SK-N-SH (cell line): ENCODE data around the gene TCEA2. TPM values are rescaled to one million over a fixed set of nuclear protein-coding genes. Genes with fewer than 3 reads are reported as not detected.

ENCODE experiments used
- CTCF ChIA-PET: fragments of 300-600, 350-600 bp; formaldehyde crosslinking; extraction: SDS; loops from one replicate; lab custom pipeline; 2021; lab: Yijun Ruan, JAX
- POLR2A ChIA-PET: fragments of 350-600 bp; sonication (Branson Sonifier 250); formaldehyde crosslinking; extraction: SDS; loops from one replicate; lab custom pipeline; 2020; ENCODE audit warnings: antibody characterized with exemption, inconsistent platforms; lab: Yijun Ruan, JAX
- DNase-seq: peaks from one replicate; pipeline ENCODE4 v3.0.0; 2012
- H2AFZ ChIP-seq: fragments of 200-600 bp; sonication (generic); 2 replicates; pipeline ENCODE4 v1.8.1; 2016; ENCODE audit warnings: antibody characterized with exemption, mild to moderate bottlenecking, low read depth
- H3F3A ChIP-seq: fragments of 200-600 bp; sonication (generic); replicated peaks from 2 replicates; pipeline ENCODE3; 2016; ENCODE audit warnings: antibody characterized with exemption, mild to moderate bottlenecking; ENCODE audit not compliant: insufficient read depth
- H3K27ac ChIP-seq, 2 experiments: fragments of 200-500 bp in 1 of 2; fragments of 200-600 bp in 1 of 2; sonication (Bioruptor generic) in 1 of 2; sonication (generic), shearing (Covaris generic) in 1 of 2; 2 replicates each; pipeline versions ENCODE4 v1.5.1 to v1.6.1; 2014 to 2016; ENCODE audit warnings: low read depth in 2 of 2, inconsistent platforms in 1 of 2, low read length in 1 of 2, mild to moderate bottlenecking in 1 of 2, mixed read lengths in 1 of 2
- H3K27me3 ChIP-seq: fragments of 200-600 bp; sonication (generic), shearing (Covaris generic); 2 replicates; pipeline ENCODE4 v1.6.1; 2016; ENCODE audit warnings: mixed run types; ENCODE audit not compliant: insufficient read depth
- H3K36me3 ChIP-seq, 2 experiments: fragments of 200-500 bp in 1 of 2; fragments of 200-600 bp in 1 of 2; sonication (Bioruptor generic) in 1 of 2; sonication (generic) in 1 of 2; replicated peaks in 1 of 2; 2 replicates each; pipeline versions ENCODE3 to v1.5.1; 2014 to 2016; ENCODE audit warnings: low read length in 1 of 2, mild to moderate bottlenecking in 1 of 2; ENCODE audit not compliant: insufficient read depth in 2 of 2, control insufficient read depth in 1 of 2
- H3K4me1 ChIP-seq, 2 experiments: fragments of 200-500 bp in 1 of 2; fragments of 200-600 bp in 1 of 2; sonication (Bioruptor generic) in 1 of 2; sonication (generic), shearing (Covaris generic) in 1 of 2; 2 replicates each; pipeline versions ENCODE4 v1.5.1 to v1.6.1; 2014 to 2016; ENCODE audit warnings: low read depth in 1 of 2, low read length in 1 of 2, mixed run types in 1 of 2; ENCODE audit not compliant: insufficient read depth in 2 of 2, control insufficient read depth in 1 of 2
- H3K4me2 ChIP-seq: fragments of 200-600 bp; sonication (generic), shearing (Covaris generic); 2 replicates; pipeline ENCODE4 v1.6.1; 2017; ENCODE audit warnings: mixed run types
- H3K4me3 ChIP-seq, 2 experiments: fragments of 200-500 bp in 1 of 2; fragments of 200-600 bp in 1 of 2; sonication (Bioruptor generic) in 1 of 2; sonication (generic), shearing (Covaris generic) in 1 of 2; 2 replicates each; pipeline versions ENCODE4 v1.5.1 to v1.8.1; 2014 to 2016; ENCODE audit warnings: low read depth in 2 of 2, inconsistent platforms in 1 of 2, low read length in 1 of 2, mild to moderate bottlenecking in 1 of 2, mixed read lengths in 1 of 2, moderate library complexity in 1 of 2
- H3K79me2 ChIP-seq: fragments of 200-600 bp; sonication (generic); 2 replicates; pipeline ENCODE4 v1.8.1; 2017; ENCODE audit warnings: mild to moderate bottlenecking; ENCODE audit not compliant: insufficient read depth
- H3K9ac ChIP-seq: fragments of 200-600 bp; sonication (generic); 2 replicates; pipeline ENCODE4 v1.6.1; 2017; ENCODE audit warnings: mixed run types
- H3K9me2 ChIP-seq: fragments of 200-600 bp; sonication (generic); 2 replicates; pipeline ENCODE4 v1.6.1; 2017; ENCODE audit warnings: mixed run types
- H3K9me3 ChIP-seq: fragments of 200-600 bp; sonication (generic); 2 replicates; pipeline ENCODE4 v1.6.1; 2017; ENCODE audit warnings: mixed run types, mild to moderate bottlenecking, moderate library complexity
- H4K20me1 ChIP-seq: fragments of 200-600 bp; sonication (generic); 2 replicates; pipeline ENCODE4 v1.6.1; 2017; ENCODE audit warnings: mild to moderate bottlenecking, mixed run types; ENCODE audit not compliant: insufficient read depth
- CHD2 ChIP-seq: fragments of 150-350 bp; IDR thresholded peaks from 2 replicates; pipeline ENCODE4 v1.6.1; 2018; ENCODE audit warnings: low read length; ENCODE audit not compliant: partially characterized antibody
- EP300 ChIP-seq, 2 experiments: IDR thresholded peaks; 2 replicates each; pipeline versions ENCODE4 v1.4.0 to v1.6.1; 2012; ENCODE audit warnings: borderline replicate concordance in 1 of 2, low read depth in 1 of 2, low read length in 1 of 2
- EZH2phosphoT487 ChIP-seq: fragments of 200-600 bp; sonication (generic); IDR thresholded peaks from 2 replicates; pipeline ENCODE4 v1.6.1; 2017; ENCODE audit warnings: low read depth, mixed run types, mild to moderate bottlenecking, antibody characterized with exemption, moderate library complexity, borderline replicate concordance
- FOXJ3 ChIP-seq: sonication (generic); formaldehyde crosslinking; IDR thresholded peaks from 2 replicates; pipeline ENCODE4 v1.5.1; 2020; ENCODE audit warnings: mild to moderate bottlenecking, missing genetic modification reagents
- GABPA ChIP-seq: IDR thresholded peaks from 2 replicates; pipeline ENCODE4 v1.4.0; 2012; ENCODE audit warnings: low read depth, mild to moderate bottlenecking
- JUND ChIP-seq: IDR thresholded peaks from 2 replicates; pipeline ENCODE4 v1.4.0; 2012
- MXI1 ChIP-seq: IDR thresholded peaks from 2 replicates; pipeline ENCODE4 v1.6.1; 2012; ENCODE audit warnings: mild to moderate bottlenecking, low read depth, low read length, improper control_type of control experiment
- NRF1 ChIP-seq: IDR thresholded peaks from 2 replicates; pipeline ENCODE4 v1.6.1; 2012; ENCODE audit warnings: low read depth, mild to moderate bottlenecking, low read length
- POLR2AphosphoS5 ChIP-seq: IDR thresholded peaks from 2 replicates; pipeline ENCODE4 v1.6.1; 2012; ENCODE audit warnings: low read depth, low read length
- RCOR1 ChIP-seq: fragments of 150-350 bp; IDR thresholded peaks from 2 replicates; pipeline ENCODE4 v1.6.1; 2017; ENCODE audit warnings: antibody characterized with exemption, low read length
- RFX5 ChIP-seq: IDR thresholded peaks from 2 replicates; pipeline ENCODE4 v1.6.1; 2012; ENCODE audit warnings: mild to moderate bottlenecking, improper control_type of control experiment, low read length
- SIN3A ChIP-seq: IDR thresholded peaks from 2 replicates; pipeline ENCODE4 v1.6.1; 2012; ENCODE audit warnings: low read depth, mild to moderate bottlenecking, low read length, moderate library complexity, borderline replicate concordance
- TAF1 ChIP-seq: IDR thresholded peaks from 2 replicates; pipeline ENCODE4 v1.6.1; 2012; ENCODE audit warnings: low read depth, mild to moderate bottlenecking, low read length, moderate library complexity, borderline replicate concordance
- TCF12 ChIP-seq: IDR thresholded peaks from 2 replicates; pipeline ENCODE4 v1.4.0; 2012
- YY1 ChIP-seq: IDR thresholded peaks from 2 replicates; pipeline ENCODE4 v1.4.0; 2012; ENCODE audit warnings: low read depth, mild to moderate bottlenecking
- WGBS: methylation state at CpG from one replicate; pipeline ENCODE4 v1.1.6; 2017; ENCODE audit warnings: low lambda C conversion rate; 5-methylcytosine and 5-hydroxymethylcytosine counted together
- polyA plus RNA-seq, 3 experiments: library from polyadenylated mRNA; depleted of rRNA; stranded (reverse); fragments of >200 nt; gene quantifications; 2 replicates each; pipeline ENCODE4 v1.2.3, GENCODE V29; 2012
- TF ChIP-seq, protein P1 (sequence below): fragments of 200-600 bp; sonication (generic); IDR thresholded peaks from 2 replicates; pipeline ENCODE4 v1.6.1; 2017; ENCODE audit warnings: antibody characterized with exemption, mild to moderate bottlenecking, moderate library complexity
- TF ChIP-seq, protein P2 (sequence below): IDR thresholded peaks from 2 replicates; pipeline ENCODE4; 2012
- TF ChIP-seq, protein P3 (sequence below): IDR thresholded peaks from 2 replicates; pipeline ENCODE4 v1.6.1; 2012; ENCODE audit warnings: mild to moderate bottlenecking, low read depth, low read length, moderate library complexity

TCEA2 gene
- polyA plus RNA-seq, 1 of the 3 experiments (the other 2 are of a cell fraction), result 98.9 TPM

DNA sequence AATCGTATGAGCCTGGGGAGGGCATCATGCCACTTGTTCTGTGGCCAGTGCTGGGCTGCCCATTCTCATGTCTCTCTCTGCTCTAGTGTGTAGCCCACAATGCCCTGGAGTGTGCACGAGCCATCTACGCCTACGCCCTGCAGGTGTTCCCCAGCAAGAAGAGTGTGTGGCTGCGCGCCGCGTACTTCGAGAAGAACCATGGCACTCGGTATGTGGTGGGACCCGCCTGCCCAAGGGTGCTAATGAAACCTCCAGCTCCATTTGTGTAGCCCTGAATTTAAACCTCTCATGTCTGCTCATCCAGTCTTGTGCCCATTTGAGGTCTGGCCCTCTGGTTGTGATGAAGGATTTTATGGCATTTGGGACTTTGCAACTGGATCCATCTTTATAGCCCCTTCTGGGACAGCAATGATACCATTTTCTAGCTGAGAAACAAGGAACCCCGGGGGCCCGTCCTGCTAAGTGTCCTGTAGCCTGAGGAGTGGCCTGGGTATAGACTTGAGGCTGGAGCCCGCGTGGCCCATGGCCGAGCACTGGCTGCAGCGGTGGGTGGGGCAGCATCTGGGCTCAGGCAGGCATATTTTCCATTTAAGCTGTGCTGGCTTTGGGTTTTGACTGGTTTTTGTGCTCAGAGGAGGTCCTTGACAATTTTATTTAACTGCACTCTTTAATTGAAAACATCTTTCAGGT lies 40.2 kb upstream of the TCEA2 start:
- peak overlapping the region in 1 of 2 experiments; percentile 3; a peak in 1 of 4 replicates for H3K27ac ChIP-seq
- H2AFZ ChIP-seq, result no peak overlapping the region
- ChIA-PET POLR2A (no interaction called here), CTCF (interaction anchor here (1.0 to 1.6 kb wide), 2 partner anchors 12 to 16 kb away, joined by 3 to 5 read pairs; no protein-coding TSS in a partner anchor)
- peaks cover 0 to 45% of the 10 kb centered on the region in 2 experiments; a peak in 1 of 4 replicates for H3K4me1 ChIP-seq
- no peak overlapping the region for H3K4me2 ChIP-seq
- no peak overlapping the region for H3K4me3 ChIP-seq
- H3K79me2 ChIP-seq, result no peaks in the 10 kb centered on the region
- H3K9me3 ChIP-seq, result no peaks in the 10 kb centered on the region
- no peaks in the 10 kb centered on the region for H4K20me1 ChIP-seq
- peaks cover 4% of the 10 kb centered on the region for H3F3A ChIP-seq
- no peak overlapping the region for H3K9ac ChIP-seq
- 97% methylated on average over 13 of the region's 17 CpGs for WGBS
- TF ChIP-seq MXI1, result no peak
- TF ChIP-seq EZH2phosphoT487, result no peak
- no peak for TF ChIP-seq GABPA
- TF ChIP-seq RCOR1, result no peak
- TF ChIP-seq SIN3A, result no peak
- no peak for TF ChIP-seq YY1
- no peak for TF ChIP-seq JUND
- TF ChIP-seq TCF12, result no peak
- no peak for TF ChIP-seq FOXJ3
- H3K36me3 ChIP-seq, result peaks cover 36 to 57% of the 10 kb centered on the region in 2 experiments
- no peak for DNase-seq
- no peaks in the 10 kb centered on the region for H3K27me3 ChIP-seq
- H3K9me2 ChIP-seq, result no peaks in the 10 kb centered on the region

DNA sequence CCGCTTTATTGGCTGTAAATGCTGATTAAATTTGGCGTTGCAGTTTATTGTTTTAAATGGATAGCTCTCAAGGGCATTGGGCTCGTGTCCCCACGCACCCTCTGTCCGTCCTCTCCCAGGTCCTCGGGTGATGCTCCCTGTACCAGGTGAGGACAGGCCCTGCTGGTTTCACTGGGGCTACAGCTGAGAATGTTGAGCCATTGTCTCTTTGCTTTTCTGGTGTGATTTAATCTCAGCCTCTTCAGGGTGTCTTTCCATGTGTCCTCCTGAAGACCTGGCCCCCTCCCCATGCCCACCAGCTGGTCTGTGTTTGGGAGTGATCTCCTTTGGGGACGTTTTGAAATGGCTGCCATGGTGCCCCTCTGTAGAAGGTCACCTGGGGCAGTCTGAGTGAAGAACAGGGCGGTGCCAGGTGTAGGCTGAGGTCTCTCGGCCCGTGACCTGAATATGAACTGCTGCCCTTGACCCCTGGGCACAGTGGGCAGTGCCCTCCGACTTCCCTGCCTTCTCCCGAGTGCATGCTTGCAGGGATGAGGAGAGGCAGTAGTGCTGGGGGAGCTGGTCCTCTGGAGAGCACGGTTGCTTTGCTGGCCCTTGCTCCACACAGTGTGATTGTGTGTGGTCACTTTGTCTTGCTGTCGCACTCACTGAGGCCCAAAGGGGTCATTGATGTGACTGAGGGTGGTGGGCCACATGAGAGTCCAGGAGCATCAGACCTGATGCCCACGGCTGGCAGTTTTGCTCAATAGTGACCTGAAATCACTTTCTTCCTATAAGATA lies 39.4 kb upstream of the TCEA2 start:
- peaks cover 36 to 58% of the 10 kb centered on the region in 2 experiments for H3K36me3 ChIP-seq
- 86% methylated on average over 10 of the region's 15 CpGs for WGBS
- no peak for DNase-seq
- no peaks in the 10 kb centered on the region for H3K27me3 ChIP-seq
- TF ChIP-seq NRF1, result no peak
- no peak for TF ChIP-seq POLR2AphosphoS5
- TF ChIP-seq, protein P1, sequence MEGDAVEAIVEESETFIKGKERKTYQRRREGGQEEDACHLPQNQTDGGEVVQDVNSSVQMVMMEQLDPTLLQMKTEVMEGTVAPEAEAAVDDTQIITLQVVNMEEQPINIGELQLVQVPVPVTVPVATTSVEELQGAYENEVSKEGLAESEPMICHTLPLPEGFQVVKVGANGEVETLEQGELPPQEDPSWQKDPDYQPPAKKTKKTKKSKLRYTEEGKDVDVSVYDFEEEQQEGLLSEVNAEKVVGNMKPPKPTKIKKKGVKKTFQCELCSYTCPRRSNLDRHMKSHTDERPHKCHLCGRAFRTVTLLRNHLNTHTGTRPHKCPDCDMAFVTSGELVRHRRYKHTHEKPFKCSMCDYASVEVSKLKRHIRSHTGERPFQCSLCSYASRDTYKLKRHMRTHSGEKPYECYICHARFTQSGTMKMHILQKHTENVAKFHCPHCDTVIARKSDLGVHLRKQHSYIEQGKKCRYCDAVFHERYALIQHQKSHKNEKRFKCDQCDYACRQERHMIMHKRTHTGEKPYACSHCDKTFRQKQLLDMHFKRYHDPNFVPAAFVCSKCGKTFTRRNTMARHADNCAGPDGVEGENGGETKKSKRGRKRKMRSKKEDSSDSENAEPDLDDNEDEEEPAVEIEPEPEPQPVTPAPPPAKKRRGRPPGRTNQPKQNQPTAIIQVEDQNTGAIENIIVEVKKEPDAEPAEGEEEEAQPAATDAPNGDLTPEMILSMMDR, result no peak
- TF ChIP-seq, protein P2, sequence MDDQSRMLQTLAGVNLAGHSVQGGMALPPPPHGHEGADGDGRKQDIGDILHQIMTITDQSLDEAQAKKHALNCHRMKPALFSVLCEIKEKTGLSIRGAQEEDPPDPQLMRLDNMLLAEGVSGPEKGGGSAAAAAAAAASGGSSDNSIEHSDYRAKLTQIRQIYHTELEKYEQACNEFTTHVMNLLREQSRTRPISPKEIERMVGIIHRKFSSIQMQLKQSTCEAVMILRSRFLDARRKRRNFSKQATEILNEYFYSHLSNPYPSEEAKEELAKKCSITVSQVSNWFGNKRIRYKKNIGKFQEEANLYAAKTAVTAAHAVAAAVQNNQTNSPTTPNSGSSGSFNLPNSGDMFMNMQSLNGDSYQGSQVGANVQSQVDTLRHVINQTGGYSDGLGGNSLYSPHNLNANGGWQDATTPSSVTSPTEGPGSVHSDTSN, result no peak
- TF ChIP-seq GABPA, result no peak
- TF ChIP-seq RFX5, result no peak
- no peak for TF ChIP-seq TAF1
- TF ChIP-seq, protein P3, sequence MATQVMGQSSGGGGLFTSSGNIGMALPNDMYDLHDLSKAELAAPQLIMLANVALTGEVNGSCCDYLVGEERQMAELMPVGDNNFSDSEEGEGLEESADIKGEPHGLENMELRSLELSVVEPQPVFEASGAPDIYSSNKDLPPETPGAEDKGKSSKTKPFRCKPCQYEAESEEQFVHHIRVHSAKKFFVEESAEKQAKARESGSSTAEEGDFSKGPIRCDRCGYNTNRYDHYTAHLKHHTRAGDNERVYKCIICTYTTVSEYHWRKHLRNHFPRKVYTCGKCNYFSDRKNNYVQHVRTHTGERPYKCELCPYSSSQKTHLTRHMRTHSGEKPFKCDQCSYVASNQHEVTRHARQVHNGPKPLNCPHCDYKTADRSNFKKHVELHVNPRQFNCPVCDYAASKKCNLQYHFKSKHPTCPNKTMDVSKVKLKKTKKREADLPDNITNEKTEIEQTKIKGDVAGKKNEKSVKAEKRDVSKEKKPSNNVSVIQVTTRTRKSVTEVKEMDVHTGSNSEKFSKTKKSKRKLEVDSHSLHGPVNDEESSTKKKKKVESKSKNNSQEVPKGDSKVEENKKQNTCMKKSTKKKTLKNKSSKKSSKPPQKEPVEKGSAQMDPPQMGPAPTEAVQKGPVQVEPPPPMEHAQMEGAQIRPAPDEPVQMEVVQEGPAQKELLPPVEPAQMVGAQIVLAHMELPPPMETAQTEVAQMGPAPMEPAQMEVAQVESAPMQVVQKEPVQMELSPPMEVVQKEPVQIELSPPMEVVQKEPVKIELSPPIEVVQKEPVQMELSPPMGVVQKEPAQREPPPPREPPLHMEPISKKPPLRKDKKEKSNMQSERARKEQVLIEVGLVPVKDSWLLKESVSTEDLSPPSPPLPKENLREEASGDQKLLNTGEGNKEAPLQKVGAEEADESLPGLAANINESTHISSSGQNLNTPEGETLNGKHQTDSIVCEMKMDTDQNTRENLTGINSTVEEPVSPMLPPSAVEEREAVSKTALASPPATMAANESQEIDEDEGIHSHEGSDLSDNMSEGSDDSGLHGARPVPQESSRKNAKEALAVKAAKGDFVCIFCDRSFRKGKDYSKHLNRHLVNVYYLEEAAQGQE, result no peak
- no peak for TF ChIP-seq CHD2
- no peak for TF ChIP-seq EP300 (IDR thresholded peaks at IDR 0.05; ENCODE audit: borderline replicate concordance in 1 of 2, low read depth in 1 of 2, low read length in 1 of 2)
- no peak for TF ChIP-seq YY1
- H3K27ac ChIP-seq, result peak overlapping the region in 1 of 2 experiments; percentile 9; a peak in 1 of 4 replicates
- H3K9me3 ChIP-seq, result no peaks in the 10 kb centered on the region
- H3K9ac ChIP-seq, result no peak overlapping the region
- H3K4me2 ChIP-seq, result no peak overlapping the region
- H2AFZ ChIP-seq, result no peak overlapping the region
- no peak overlapping the region for H3K4me3 ChIP-seq
- ChIA-PET CTCF (interaction anchor here (1.0 to 5.7 kb wide), 3 partner anchors 15 to 43 kb away, joined by 3 to 74 read pairs (median 5); partner anchors contain the start of gene PRPF6), POLR2A (no interaction called here)
- H4K20me1 ChIP-seq, result no peaks in the 10 kb centered on the region
- H3K4me1 ChIP-seq, result peaks cover 0 to 48% of the 10 kb centered on the region in 2 experiments; a peak in 1 of 4 replicates
- H3K9me2 ChIP-seq, result no peaks in the 10 kb centered on the region
- H3K79me2 ChIP-seq, result no peaks in the 10 kb centered on the region
- H3F3A ChIP-seq, result peaks cover 4% of the 10 kb centered on the region
